HS-5 (cell line): ENCODE measurements around the gene CRYBA4.
"Not testable (repeated sequence)": the region's sequence is repeated elsewhere in the genome, so short reads cannot be mapped to it uniquely, and the experiment has no call there.

ENCODE experiments used
- DNase-seq: peaks from one replicate; pipeline ENCODE4 v3.0.0-alpha.2; 2012; ENCODE audit warnings: low read depth

CRYBA4 gene

GRCh38 chr22:26597026-26597425 is 24.7 kb upstream of the CRYBA4 start:
- DNase-seq: no peak

- DNase-seq: no peak
Observed at GRCh38 chr22:26597480-26597879, 24.3 kb upstream of the CRYBA4 start.

GRCh38 chr22:26599505-26599904 is 22.3 kb upstream of the CRYBA4 start:
- no peak for DNase-seq

- no peak for DNase-seq
Observed at GRCh38 chr22:26601726-26602125, 20.0 kb upstream of the CRYBA4 start.

GRCh38 chr22:26602127-26602526 is 19.6 kb upstream of the CRYBA4 start:
- no peak for DNase-seq

GRCh38 chr22:26604368-26604767 is 17.4 kb upstream of the CRYBA4 start:
- no peak for DNase-seq

- DNase-seq: peak; percentile 49
Observed at GRCh38 chr22:26606611-26607010, 15.2 kb upstream of the CRYBA4 start.

- DNase-seq: no peak
Observed at GRCh38 chr22:26608129-26608528, 13.6 kb upstream of the CRYBA4 start.

- DNase-seq: no peak
Observed at GRCh38 chr22:26609287-26609686, 12.5 kb upstream of the CRYBA4 start.

GRCh38 chr22:26610072-26610958 is 11.4 kb upstream of the CRYBA4 start:
- peak; percentile 85 for DNase-seq

GRCh38 chr22:26610996-26611395 is 10.8 kb upstream of the CRYBA4 start:
- peak; percentile 38 for DNase-seq

GRCh38 chr22:26612652-26613051 is 9.1 kb upstream of the CRYBA4 start:
- DNase-seq: no peak

- not testable (repeated sequence) for DNase-seq
Observed at GRCh38 chr22:26613753-26614152, 8.0 kb upstream of the CRYBA4 start.

- no peak for DNase-seq
Observed at GRCh38 chr22:26614322-26614721, 7.4 kb upstream of the CRYBA4 start.

GRCh38 chr22:26615149-26615548 is 6.6 kb upstream of the CRYBA4 start:
- DNase-seq: no peak

GRCh38 chr22:26615830-26616435 is 5.8 kb upstream of the CRYBA4 start:
- DNase-seq: no peak

GRCh38 chr22:26616650-26617049 is 5.1 kb upstream of the CRYBA4 start:
- DNase-seq: no peak

GRCh38 chr22:26617271-26618199 is 4.2 kb upstream of the CRYBA4 start, which contains the start of gene CRYBB1:
Gene CRYBB1, minus strand, starts transcription at chr22:26618027. Its CDS starts 1,708 bp downstream, at chr22:26616319.
- DNase-seq: no peak

GRCh38 chr22:26618455-26618854 is 3.3 kb upstream of the CRYBA4 start:
- DNase-seq: no peak

GRCh38 chr22:26619510-26619909 is 2.3 kb upstream of the CRYBA4 start:
- DNase-seq: no peak

- DNase-seq: no peak
Observed at GRCh38 chr22:26620197-26620596, 1.6 kb upstream of the CRYBA4 start.

GRCh38 chr22:26623984-26624383 is 2.2 kb downstream of the CRYBA4 start:
- DNase-seq: no peak
